HG03097 (cell line): ENCODE results near the gene HDAC5.
"Not testable (repeated sequence)": the region's sequence is repeated elsewhere in the genome, so short reads cannot be mapped to it uniquely, and the experiment has no call there.

ENCODE experiments used
- ATAC-seq: cut with Tn5 transposase; IDR thresholded peaks from one replicate; pipeline ENCODE4 v1.9.1; 2021; ENCODE audit not compliant: unreplicated experiment, low FRiP score

Gene HDAC5

GRCh38 chr17:44133918-44134476 lies 10.6 kb upstream of the HDAC5 start:
- ATAC-seq = no peak

- no peak for ATAC-seq
These were observed 8.9 kb upstream of the HDAC5 start for GRCh38 chr17:44132275-44132821.

- ATAC-seq = not testable (repeated sequence)
These were observed 7.9 kb upstream of the HDAC5 start for GRCh38 chr17:44131372-44131771.

DNA sequence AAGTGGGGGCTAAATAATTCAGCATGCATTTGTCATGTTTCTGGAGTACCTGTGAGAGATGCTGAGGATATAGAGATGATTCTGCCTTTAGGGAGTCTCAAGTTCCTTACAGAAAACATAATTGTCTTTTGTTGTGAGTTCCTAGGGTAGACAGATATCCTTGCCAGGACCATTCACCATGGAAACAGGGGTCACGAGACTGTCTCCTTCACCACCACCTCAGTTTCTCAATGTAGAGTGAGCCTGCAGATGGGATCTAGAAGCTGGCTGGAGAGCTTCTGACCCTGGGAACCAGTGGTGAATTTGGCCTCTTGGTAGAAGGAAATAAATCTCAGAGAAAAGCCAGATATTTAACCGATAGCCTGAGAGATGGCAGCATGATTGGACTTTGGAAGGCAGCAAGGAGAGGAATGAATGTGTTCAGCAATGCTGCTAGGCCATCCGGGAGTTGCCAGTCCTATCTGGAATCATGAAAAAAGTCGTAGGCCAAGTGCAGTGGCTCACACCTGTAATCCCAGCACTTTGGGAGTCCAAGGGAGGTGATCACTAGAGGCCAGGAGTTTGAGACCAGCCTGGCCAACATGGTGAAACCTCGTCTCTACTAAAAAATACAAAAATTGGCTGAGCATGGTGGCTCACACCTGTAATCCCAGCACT lies 7.4 kb upstream of the HDAC5 start:
- no peak for ATAC-seq

- no peak for ATAC-seq
These were observed 4.9 kb upstream of the HDAC5 start for GRCh38 chr17:44128383-44128782.

DNA sequence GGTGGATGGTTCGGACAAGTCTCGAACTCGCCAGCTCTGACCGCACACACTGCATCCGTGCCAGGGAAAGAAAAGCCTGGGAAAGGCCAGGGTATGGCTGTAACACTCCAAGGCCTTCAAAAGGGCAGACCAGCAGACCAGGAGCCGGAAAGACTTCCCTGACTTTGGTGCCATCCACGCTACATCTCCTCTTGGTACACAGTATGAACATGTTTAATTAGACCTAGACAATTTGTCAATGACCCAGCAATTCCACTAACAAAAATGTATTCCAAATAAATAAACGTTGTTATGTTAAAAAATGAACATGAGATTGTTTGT lies 637 bp upstream of the HDAC5 start:
- ATAC-seq = no peak

- ATAC-seq = peak; percentile 21
These were observed 555 bp downstream of the HDAC5 start for GRCh38 chr17:44122816-44123355.

GRCh38 chr17:44121997-44122815 lies 1.2 kb downstream of the HDAC5 start:
- ATAC-seq = no peak

DNA sequence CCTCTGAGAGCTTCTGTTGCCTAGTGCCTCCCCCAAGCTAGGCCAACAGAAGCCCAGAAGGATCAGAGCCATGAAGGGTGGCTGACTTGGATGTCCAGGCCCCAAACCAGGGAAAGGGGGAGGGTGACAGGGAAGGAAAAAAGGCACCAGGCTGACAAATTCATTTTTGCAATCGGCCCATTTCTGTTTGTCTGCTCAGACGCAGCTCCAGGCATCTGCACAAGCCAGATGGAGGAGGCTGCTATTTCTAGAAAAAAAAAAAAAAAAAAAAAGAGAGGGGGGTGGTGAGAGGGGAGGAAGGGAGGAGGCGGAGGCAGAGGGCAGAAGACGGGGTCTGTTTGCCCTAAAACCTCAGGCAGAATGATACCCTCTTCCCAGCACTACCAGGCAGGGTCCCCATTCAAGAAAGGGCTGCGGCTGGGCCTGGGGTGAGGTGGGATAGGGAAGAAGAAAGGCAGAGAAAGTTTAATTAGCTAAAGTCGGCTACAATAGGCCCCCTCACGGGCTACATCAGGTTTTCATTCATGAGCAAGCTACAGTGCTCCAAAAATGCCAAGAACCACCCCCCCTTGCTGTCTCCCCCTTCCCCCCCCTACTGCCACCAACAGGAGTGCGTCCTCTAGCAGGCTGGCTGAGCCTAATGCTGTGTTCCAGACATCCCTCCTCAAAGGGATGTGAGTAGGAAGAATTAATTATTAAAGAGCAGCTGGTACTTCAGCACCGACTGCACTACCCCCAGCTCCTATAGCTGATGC lies 2.4 kb downstream of the HDAC5 start:
- no peak for ATAC-seq

- not testable (repeated sequence) for ATAC-seq
These were observed 3.2 kb downstream of the HDAC5 start for GRCh38 chr17:44120281-44120680.

DNA sequence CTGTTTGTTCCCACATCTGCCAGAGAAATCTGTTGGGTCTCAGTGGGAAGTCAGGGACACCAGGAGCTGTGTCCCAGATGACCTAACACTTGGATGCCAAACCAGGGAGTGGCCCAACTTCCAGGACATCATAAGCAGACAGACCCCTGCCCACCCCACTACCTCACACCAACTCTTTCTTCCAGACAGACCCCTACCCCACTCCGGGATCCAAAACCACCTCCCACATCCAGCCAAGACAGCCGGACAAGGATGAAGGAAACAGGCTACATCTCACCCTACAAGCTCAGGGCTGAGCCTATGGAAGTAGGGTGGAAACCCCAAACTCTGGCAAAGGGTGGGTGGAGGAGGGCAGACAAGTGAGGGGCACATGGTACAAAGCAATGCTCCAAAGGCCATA lies 3.6 kb downstream of the HDAC5 start:
- ATAC-seq = no peak

DNA sequence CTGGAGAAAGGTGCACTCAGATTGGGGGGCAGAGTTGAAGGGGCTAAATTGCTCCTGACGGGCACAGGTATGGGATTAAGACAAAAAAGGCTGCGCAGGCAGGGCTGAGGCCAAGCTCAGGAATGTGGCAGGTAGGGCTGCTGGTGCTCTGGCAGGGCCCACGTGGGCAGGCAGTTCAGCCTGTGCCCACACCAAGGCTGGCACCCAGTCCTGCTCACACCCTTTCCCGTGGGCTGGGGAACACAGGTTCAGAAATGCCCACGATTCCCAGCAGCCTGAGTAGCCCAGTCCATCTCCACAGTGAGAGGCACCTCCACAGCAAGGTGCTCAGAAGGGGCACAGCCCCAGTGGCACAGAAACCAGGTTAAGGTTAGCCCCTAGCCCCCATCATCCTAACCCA lies 4.4 kb downstream of the HDAC5 start:
- no peak for ATAC-seq

- no peak for ATAC-seq
These were observed 4.9 kb downstream of the HDAC5 start for GRCh38 chr17:44118427-44119050.

DNA sequence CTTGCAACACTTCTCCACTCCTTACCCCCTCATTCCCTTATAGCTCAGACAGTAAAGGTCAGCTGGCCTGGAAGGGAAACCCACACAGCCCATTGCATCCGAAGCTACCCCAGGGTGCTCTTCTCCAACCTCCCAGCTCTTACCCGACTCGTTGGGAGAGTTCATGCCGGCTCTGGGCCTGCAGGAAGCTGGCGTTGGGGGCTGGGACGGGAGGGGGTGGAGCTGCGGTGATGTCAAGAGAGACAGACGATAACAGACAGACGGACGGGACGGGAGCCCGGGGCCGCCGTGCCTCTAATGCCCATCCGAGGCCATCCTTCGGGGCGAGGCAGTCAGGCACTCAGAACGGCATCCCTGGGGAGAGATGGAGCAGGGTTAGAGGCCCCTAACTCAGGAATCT lies 6.1 kb downstream of the HDAC5 start:
- ATAC-seq = no peak

DNA sequence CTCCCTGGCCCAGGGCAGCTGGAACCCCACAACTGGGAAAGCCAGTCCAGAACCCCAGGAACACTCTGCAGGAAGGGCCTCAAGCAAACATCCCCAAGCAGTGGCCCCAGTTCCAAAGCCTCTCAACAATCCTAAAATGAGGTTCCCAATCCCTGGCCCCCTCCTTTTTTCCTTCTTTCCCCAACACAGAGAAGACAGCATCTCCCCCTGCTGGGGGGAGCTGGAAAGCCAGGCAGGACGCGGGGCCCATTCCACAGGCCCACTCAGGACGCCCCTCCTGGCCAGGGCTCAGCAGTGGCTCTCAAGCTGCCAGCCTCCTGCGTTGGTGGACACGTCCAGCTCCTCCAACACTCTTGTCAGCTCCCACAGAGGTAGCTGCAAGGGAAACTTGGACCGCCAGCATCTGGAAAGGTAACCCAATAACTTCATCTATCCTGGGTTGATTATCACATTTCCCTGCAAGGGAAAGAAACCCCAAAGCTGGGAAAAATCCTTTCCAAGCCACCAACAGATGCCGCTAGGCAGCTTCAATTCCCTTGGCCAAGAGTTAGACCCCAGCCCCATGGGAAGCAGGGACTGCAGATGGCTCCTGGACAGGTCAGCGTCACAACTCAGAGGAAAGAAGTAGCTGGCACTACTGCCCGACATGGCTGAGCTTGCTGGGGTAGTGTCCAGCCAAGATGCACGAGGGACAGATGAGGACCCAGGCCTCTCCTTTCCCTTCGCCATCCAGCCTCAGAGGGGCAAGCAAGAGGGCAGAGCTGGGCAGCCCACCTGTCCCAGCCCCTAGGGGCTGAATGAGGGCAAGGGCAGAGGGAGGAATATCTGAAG lies 7.6 kb downstream of the HDAC5 start:
- no peak for ATAC-seq

DNA sequence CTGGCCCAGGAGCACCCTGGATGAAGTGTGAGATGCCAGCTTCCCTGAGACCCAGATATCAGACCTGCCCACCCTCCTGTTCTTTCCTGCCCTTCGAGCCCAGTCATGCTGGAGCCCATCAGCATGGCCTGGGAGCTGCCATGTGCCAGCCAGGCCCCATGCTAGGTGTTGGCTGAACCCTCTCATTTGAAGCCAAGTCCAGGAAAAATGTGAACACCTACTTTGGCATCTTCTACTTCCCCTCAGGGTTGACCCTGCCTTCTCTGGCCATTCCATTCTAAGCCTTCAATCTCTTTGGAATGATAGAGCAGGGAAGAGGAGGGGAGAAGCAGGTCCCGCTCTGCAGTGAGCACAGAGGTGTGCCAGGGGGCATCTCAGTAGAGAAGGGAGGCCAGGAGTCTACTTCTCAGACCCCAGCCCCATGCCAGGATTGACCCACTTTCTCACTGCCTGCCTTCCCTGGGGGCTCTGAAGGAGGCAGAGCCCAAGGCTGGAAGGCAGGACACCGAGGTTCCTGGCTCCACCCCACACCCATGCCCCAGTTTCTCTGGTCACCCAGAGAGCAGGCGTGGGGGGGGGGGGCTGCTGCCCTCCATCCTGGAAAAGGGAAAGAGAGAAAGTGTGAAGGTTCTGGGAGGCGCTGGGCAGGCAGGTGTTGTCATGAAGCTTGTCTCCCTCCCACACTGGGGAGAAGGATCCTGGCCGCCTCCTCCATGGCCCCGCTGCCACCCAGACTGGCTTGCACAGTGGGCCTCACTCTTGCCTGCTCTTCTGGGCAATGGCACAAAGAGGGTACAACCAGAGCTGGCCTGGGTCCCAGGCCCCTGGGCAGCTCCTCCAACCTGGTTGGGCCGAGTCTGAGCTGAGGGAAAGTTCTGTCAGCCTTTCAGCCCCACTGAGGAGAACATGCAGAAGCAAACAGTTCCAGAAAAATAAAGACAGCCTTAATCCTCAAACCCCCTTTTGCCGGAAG lies 9.3 kb downstream of the HDAC5 start:
- no peak for ATAC-seq

GRCh38 chr17:44113382-44113781 lies 10.1 kb downstream of the HDAC5 start:
- ATAC-seq = no peak
